Measurements from ENCODE around the gene EVC. TPM values are rescaled to one million over a fixed set of nuclear protein-coding genes. Genes with fewer than 3 reads are reported as not detected.

The EVC gene
- total RNA-seq, 1 experiment from 2014 or later: not detected

GRCh38 chr4:5755161-5755560, 44.2 kb downstream of the EVC start:
- no peak for DNase-seq (ENCODE audit: low spot score)

GRCh38 chr4:5755679-5756078, 44.7 kb downstream of the EVC start:
- no peak for DNase-seq (ENCODE audit: low spot score)

GRCh38 chr4:5756271-5756670, 45.3 kb downstream of the EVC start:
- DNase-seq (ENCODE audit: low spot score): no peak

DNA sequence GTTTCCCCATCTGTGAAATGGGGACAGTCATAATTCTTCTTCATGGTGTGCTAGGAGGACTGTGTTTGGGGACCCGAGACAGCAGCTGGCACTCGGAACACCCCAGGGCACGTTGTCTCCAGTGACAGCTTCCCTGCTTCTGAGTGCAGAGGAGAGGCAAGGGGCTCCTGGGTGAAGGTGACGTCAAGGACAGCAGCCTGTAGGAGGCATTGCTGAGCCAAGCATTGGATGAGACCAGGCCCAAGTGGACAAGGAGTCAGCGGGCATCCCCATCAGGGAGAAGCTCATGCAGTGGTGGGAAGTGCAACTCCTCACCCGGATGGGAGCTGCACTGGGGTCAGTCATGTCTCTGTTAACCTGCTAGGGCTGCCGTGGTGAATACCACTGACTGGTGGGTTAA, 46.1 kb downstream of the EVC start:
- DNase-seq (ENCODE audit: low spot score): no peak

GRCh38 chr4:5757536-5757935, 46.5 kb downstream of the EVC start:
- no peak for DNase-seq (ENCODE audit: low spot score)

- no peak for DNase-seq (ENCODE audit: low spot score)
These were observed 47.0 kb downstream of the EVC start for GRCh38 chr4:5757954-5758353.

DNA sequence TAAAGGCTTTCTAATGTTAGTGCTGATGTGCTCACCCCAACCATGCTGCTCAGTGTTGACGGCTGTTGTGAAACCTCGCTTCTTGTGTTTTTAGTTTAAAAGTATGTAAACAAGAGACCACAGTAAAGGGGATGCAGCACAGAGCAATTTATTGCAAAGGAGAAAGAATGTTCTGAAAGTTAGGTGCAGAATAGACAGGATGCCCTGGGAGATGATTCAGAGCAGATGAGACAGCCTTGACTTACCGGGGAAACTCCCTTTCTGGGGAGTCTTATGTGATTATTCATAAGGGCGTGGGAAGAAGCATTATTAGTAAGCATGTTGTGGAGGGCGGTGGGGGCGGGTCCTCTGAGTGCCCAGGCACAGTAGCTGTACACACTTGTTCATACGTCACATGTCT, 47.7 kb downstream of the EVC start:
- no peak for DNase-seq (ENCODE audit: low spot score)

DNA sequence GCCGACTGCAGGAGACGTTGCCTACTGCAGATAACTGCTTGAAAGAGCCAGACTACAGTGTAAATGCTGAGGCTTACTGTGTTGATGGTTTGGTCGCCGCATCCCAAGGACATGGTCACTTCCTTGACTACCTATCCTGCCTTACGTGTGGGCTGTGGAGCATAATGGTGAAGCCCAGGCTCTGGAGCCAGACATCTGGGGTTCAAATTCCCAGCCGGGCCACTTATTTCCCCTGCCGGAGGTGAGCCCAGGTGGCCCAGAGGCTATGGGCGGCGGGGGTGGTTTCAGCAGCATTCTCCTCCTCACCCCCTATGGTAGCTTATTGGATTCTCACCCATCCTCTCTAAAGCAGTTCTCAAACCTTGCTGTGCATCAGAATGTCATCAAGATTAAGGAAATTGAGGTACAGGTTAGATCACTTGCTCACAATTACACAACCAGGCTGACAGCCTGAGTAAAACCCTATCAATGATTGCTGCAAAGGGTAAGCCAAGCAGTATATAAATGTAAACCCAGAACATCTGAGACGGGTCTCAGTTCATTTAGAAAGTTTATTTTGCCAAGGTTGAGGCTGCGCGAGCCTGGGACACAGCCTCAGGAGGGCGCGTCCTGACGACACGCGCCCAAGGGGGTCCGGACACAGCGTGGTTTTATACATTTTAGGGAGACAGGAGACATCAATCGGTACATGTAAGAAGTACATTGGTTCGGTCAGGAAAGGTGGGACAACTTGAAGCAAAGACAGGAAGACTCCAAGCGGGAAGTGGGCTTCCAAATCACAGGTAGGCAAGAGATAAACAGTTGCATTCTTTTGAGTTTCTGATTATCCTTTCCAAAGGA, 48.5 kb downstream of the EVC start:
- no peak for DNase-seq (ENCODE audit: low spot score)

DNA sequence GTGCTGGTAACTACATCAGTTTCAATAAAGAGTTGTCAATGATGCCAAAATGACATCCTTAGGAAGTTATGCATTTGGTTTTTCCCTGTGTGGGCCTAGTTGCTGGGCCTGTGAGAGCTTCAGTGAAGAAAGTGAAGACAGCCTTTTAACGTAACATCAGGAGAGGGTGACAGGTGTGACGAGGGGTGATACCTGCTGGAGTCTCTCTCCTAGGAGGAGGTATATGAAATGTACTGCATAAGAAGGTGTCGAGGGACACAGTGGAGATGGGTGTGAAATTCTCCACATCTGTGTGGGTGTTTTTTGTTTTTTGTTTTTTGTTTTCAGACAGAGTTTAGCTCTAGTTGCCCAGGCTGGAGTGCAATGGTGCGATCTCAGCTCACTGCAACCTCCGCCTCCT, 49.2 kb downstream of the EVC start:
- no peak for DNase-seq (ENCODE audit: low spot score)

- DNase-seq (ENCODE audit: low spot score): no peak
These were observed 50.0 kb downstream of the EVC start for GRCh38 chr4:5760936-5761480.

GRCh38 chr4:5770051-5770450, 59.0 kb downstream of the EVC start:
- DNase-seq (ENCODE audit: low spot score): no peak

GRCh38 chr4:5772528-5773270, 61.7 kb downstream of the EVC start:
- no peak for DNase-seq (ENCODE audit: low spot score)

DNA sequence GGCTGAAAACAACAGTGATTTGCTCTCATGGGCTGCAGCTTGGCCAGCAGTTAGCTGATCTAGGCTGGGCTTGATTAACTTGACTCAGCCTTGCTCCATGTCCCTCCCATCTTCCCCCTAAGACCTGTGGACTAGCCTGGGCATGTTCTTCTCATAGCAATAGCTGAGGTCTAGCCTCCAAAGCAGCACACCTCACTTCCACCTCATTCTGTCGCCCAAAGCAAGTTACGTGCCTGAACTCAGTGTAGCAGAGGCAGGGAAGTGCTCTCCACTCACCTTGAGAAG, 62.2 kb downstream of the EVC start:
- DNase-seq (ENCODE audit: low spot score): no peak

DNA sequence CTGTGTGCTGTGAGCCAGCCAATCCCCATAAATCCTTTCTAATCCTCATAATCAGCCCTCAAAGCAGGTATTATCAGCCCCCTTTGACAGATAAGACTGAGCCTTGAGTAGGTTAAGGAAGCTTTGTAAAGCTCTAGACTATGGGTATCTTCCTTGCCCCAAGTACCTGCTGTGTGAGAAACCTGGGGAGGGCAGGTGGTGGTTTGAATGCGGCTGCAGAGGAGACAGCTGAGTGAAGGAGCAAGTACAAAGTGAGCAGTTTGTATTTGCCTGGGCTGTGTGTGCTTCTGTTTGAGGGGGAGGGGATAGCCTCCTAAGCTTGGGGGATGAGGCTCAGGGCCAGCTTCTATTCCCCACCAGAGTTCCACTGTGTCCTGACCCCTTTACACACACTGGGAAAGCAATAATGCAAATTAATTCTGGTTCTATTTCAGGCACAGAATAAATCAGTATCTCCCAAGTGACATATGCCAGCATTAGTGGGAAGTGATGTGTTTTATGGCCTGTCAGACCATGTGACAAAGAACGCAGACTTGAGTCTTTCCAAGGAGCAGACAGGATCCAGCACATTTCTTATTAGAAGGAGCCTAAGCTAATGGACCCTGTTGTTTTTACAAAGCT, 63.5 kb downstream of the EVC start:
- DNase-seq (ENCODE audit: low spot score): no peak

DNA sequence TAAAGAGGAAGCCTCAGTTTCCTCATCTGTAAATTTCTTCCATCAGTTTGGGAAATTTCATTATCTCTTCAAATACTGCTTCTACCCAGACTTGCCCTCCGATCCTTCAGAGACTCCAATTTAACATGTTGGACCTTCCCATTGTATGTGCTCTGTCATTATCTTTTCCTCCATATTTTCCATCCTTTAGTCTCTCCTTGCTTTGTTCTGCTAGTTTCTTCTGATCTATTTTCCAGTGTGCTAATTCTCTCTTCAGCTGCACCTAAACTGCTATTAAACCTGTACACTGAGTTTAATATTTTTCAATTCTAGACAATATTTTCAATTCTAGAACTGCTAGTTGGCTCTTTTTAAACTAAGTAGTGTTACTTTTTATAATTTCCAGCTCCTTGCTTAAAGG, 65.5 kb downstream of the EVC start:
- no peak for DNase-seq (ENCODE audit: low spot score)

DNA sequence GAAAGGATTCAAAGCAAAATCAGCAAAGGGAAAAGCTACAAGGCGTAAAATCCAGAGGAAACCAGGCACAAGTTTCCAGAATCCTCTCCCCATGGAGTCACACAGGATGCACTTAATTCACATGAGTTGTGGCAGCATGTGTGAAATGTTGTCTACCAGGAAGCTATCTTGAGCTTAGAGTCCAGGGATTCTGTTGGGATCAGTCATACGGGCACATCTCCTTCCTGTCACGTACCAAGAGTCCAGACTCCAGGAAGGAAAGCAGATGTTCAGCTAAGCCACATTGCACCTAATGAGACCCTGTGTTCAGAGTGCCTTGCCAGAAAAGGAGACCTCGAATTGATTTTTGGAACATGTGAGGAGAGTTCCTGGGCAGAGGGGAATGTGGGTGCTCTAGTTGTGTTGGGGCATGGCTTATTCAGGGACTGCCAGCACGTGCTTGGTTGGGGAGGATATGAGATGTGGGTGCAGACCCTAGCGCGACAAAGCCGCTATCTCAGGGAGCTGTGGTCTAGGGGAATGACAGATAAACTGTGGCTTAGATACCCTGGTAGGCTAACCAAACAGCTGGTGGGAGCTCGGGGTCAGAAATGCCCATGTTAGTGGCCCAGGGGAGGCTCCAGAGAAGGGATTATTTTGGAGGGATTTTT, 70.0 kb downstream of the EVC start:
- no peak for DNase-seq (ENCODE audit: low spot score)

DNA sequence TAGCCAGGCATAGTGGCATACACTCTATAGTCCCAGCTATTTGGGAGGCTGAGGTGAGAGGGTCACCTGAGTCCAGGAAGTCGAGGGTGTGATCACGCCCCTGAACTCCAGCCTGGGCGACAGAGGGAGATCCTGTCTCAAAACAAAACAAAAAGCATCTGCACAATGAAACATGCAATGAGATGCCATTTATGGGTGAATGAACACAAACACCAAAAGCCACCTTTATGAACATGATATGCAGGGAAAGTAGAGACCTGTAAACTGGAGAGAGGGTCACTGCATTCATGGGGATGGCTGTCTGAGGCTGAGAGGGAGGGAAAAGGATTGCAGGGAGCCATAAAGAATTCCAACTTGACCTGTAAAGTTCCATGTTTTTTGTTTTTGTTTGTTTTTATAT, 70.7 kb downstream of the EVC start:
- DNase-seq (ENCODE audit: low spot score): no peak

- no peak for DNase-seq (ENCODE audit: low spot score)
These were observed 72.0 kb downstream of the EVC start for GRCh38 chr4:5782829-5783476.

DNA sequence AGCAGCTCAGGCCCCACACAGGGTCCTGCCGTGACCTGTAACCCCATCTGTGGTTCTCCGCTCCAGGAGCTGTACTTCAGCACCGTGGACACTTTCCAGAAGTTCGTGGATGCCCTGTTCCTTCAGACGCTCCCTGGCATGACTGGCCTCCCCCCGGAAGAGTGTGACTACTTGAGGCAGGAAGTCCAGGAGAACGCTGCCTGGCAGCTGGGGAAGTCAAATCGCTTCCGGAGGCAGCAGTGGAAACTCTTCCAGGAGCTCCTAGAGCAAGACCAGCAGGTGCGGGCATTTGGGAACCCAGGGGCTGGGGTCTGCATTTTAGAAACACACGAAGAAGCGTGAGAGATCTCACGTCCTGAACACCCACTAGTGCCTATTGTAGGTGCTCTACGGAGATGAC, 72.5 kb downstream of the EVC start:
- no peak for DNase-seq (ENCODE audit: low spot score)

DNA sequence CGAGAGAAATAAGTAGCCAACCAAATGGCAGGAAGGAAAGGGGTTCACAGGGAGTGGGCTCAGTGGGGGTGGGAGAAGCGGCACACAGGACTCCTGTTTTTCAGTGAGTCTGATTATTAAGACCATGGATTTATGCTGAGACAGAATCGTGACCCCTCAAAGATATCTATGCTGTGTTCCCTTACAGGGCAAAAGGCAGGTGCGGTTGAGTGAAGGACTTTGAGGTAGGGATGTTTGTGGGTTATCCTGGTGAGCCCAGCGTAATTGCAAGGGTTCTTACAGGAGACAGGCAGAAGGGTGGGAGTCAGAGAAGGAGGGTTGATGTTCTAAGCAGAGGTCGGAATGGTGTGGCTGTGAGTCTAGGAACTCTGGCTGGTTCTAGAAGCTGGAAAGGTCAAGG, 73.0 kb downstream of the EVC start:
- DNase-seq (ENCODE audit: low spot score): no peak

- DNase-seq (ENCODE audit: low spot score): no peak
These were observed 74.1 kb downstream of the EVC start for GRCh38 chr4:5784960-5785611.
